K562 (cell line): ENCODE measurements around the gene MAP3K14. TPM values are rescaled to one million over a fixed set of nuclear protein-coding genes. Genes with fewer than 3 reads are reported as not detected.

ENCODE experiments used
- ERF ChIP-seq: fragments of 450-650 bp; formaldehyde crosslinking; IDR thresholded peaks from 2 replicates; pipeline ENCODE4 v1.4.0; 2020; ENCODE audit warnings: mild to moderate bottlenecking, mixed read lengths
- EWSR1 ChIP-seq: fragments of 450-650 bp; IDR thresholded peaks from 2 replicates; pipeline ENCODE4 v1.6.1; 2018; ENCODE audit warnings: borderline replicate concordance, mild to moderate bottlenecking, low read depth, moderate library complexity; ENCODE audit not compliant: partially characterized antibody
- HDAC6 ChIP-seq: IDR thresholded peaks from 2 replicates; pipeline ENCODE4 v1.6.1; 2012; ENCODE audit warnings: low read depth, mild to moderate bottlenecking, control low read depth, inconsistent platforms, low read length, moderate library complexity
- KLF6 ChIP-seq: fragments of 250-450 bp; sonication (Bioruptor Pico); IDR thresholded peaks from 2 replicates; pipeline ENCODE4 v1.4.0; 2020; ENCODE audit warnings: mild to moderate bottlenecking, moderate library complexity, borderline replicate concordance
- MEF2D ChIP-seq: conservative IDR thresholded peaks from 2 replicates; pipeline ENCODE4 v1.6.1; 2016; ENCODE audit warnings: low read depth, missing genetic modification characterization, missing compliant biosample characterization
- NFIX ChIP-seq: fragments of 250-450 bp; sonication (Bioruptor Pico); IDR thresholded peaks from 2 replicates; pipeline ENCODE4 v1.4.0; 2020; ENCODE audit warnings: low read depth, mild to moderate bottlenecking, moderate library complexity
- POU5F1 ChIP-seq: fragments of 150-350 bp; IDR thresholded peaks from 2 replicates; pipeline ENCODE4 v1.6.1; 2014; ENCODE audit warnings: borderline replicate concordance, low read length, low read depth, mild to moderate bottlenecking; ENCODE audit not compliant: partially characterized antibody
- RAD21 ChIP-seq, 2 experiments: fragments of 250-450 bp in 1 of 2; fragments of 450-650 bp in 1 of 2; sonication (Bioruptor Pico) in 1 of 2; formaldehyde crosslinking in 1 of 2; IDR thresholded peaks in 1 of 2; conservative IDR thresholded peaks in 1 of 2; 2 replicates each; pipeline versions ENCODE4 v1.4.0 to v1.8.0; 2020 to 2022; ENCODE audit warnings: mild to moderate bottlenecking in 2 of 2, moderate library complexity in 1 of 2
- RBM39 ChIP-seq: fragments of 200-400 bp; formaldehyde crosslinking; optimal IDR thresholded peaks from 2 replicates; pipeline ENCODE3; 2018; ENCODE audit warnings: low read depth, low read length
- SMAD4 ChIP-seq: fragments of 250-450 bp; sonication (Bioruptor Pico); conservative IDR thresholded peaks from 2 replicates; pipeline ENCODE4 v1.8.0; 2021; ENCODE audit warnings: inconsistent platforms, mild to moderate bottlenecking, moderate library complexity
- SRSF3 ChIP-seq: fragments of 200-400 bp; formaldehyde crosslinking; IDR thresholded peaks from 2 replicates; pipeline ENCODE4 v1.6.1; 2016; ENCODE audit warnings: mild to moderate bottlenecking, low read length, moderate library complexity; ENCODE audit not compliant: insufficient read depth
- ZBTB34 ChIP-seq: fragments of 250-450 bp; sonication (Bioruptor Pico); IDR thresholded peaks from 2 replicates; pipeline ENCODE4 v1.8.0; 2021; ENCODE audit warnings: mild to moderate bottlenecking, moderate library complexity
- ZBTB7A ChIP-seq: IDR thresholded peaks from 2 replicates; pipeline ENCODE4 v1.6.1; 2011; ENCODE audit warnings: low read depth, mild to moderate bottlenecking, low read length, moderate library complexity, borderline replicate concordance; ENCODE audit not compliant: control insufficient read depth
- ZC3H11A ChIP-seq: IDR thresholded peaks from 2 replicates; pipeline ENCODE4 v1.6.1; 2012; ENCODE audit warnings: low read depth, low read length, improper control_type of control experiment
- ZNF384 ChIP-seq: IDR thresholded peaks from 2 replicates; pipeline ENCODE4 v1.6.1; 2012; ENCODE audit warnings: low read depth, low read length, improper control_type of control experiment
- ZNF518B ChIP-seq: fragments of 250-450 bp; sonication (Bioruptor Pico); IDR thresholded peaks from 2 replicates; pipeline ENCODE4 v1.5.0; 2021; ENCODE audit warnings: mild to moderate bottlenecking, moderate library complexity
- ZNF561 ChIP-seq: fragments of 450-650 bp; formaldehyde crosslinking; conservative IDR thresholded peaks from 2 replicates; pipeline ENCODE4 v1.4.0; 2020; ENCODE audit warnings: mild to moderate bottlenecking, moderate library complexity
- ZNF589 ChIP-seq: fragments of 200-800 bp; sonication (Bioruptor generic); IDR thresholded peaks from 2 replicates; pipeline ENCODE4 v1.6.1; 2016; ENCODE audit warnings: low read depth, missing genetic modification characterization, missing compliant biosample characterization
- polyA plus RNA-seq, 8 experiments: library from polyadenylated mRNA; depleted of rRNA in 4 of 8; stranded (reverse) in 5 of 8; unstranded in 3 of 8; fragments of >200 nt; fragmentation: Nextera tagmentation in 2 of 8; fragmentation: Illumina TruSeq in 1 of 8; extraction: Ambion mirVana in 2 of 8; extraction: Trizol in 1 of 8; gene quantifications; 2 replicates each; pipeline versions ENCODE4 v1.2.1 to v1.2.3, GENCODE V29; 2011 to 2014; ENCODE audit warnings: inconsistent platforms in 1 of 8, missing spikeins in 1 of 8
- total RNA-seq, 7 experiments: library from RNA; depleted of rRNA in 6 of 7; stranded (reverse); fragments of >200 nt in 6 of 7; fragmentation: Illumina TruSeq in 2 of 7; extraction: Trizol in 2 of 7; gene quantifications; 2 replicates each; pipeline versions ENCODE4 v1.2.1 to v1.2.3, GENCODE V29; 2011 to 2021; ENCODE audit warnings: low replicate concordance in 1 of 7
- TF ChIP-seq, protein P1 (sequence below): sonication (generic); formaldehyde crosslinking; IDR thresholded peaks from 2 replicates; pipeline ENCODE4 v1.8.0; 2022; ENCODE audit warnings: missing genetic modification reagents, mild to moderate bottlenecking, borderline replicate concordance
- TF ChIP-seq, protein P2 (sequence below): sonication (generic); formaldehyde crosslinking; IDR thresholded peaks from 2 replicates; pipeline ENCODE4 v1.8.0; 2022; ENCODE audit warnings: mild to moderate bottlenecking, missing genetic modification reagents

MAP3K14 gene
- total and polyA plus RNA-seq, 9 of the 15 experiments (the other 6 are each of a cell fraction or from before 2014, with no cell fraction given) = 0.45 to 8.7 (median 3.2) TPM

DNA sequence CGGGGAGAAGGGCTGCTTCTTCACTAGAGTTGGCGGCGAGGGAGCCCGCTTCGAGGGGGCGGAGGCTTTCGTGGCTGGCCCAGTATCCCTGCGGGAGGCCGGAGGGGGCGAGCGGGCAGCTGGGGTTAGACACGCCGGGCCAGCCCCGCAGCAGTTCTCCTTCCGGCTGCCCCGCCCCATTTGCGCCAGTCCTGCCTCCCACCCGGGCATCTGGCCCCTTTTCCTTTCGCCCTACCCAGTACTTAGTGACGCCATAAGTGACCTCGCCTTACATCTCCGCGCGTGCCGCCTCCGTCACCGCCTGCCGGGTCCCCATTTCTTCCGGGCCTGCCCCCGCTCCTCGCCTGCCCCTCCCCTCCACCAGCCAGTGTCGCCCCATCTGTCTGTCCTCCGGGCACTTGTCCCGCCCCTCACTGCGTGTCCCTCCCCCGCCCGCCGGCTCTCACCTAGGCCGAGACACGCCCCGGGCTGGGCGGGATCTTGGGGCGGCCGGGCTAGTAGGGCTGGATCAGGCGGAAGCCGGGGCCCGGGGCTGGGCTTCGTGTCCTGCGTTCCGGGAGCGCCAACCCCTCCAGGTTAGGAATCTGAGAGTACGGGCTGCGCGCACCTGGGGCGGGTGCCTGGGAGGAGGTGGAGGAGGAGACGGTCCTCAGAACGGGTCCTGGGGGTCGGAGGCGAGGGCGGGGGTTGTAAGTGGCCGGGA lies 69.2 kb downstream of the MAP3K14 start (continued):
- TF ChIP-seq SMAD4 = no peak
- no peak for TF ChIP-seq KLF6 (CRISPR knock-in tag)
- TF ChIP-seq EWSR1 = no peak
- TF ChIP-seq, protein P1, sequence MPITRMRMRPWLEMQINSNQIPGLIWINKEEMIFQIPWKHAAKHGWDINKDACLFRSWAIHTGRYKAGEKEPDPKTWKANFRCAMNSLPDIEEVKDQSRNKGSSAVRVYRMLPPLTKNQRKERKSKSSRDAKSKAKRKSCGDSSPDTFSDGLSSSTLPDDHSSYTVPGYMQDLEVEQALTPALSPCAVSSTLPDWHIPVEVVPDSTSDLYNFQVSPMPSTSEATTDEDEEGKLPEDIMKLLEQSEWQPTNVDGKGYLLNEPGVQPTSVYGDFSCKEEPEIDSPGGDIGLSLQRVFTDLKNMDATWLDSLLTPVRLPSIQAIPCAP (CRISPR knock-in tag) = no peak
- TF ChIP-seq ERF (CRISPR knock-in tag) = no peak
- TF ChIP-seq HDAC6 = no peak
- no peak for TF ChIP-seq ZBTB34 (CRISPR knock-in tag)
- no peak for TF ChIP-seq ZC3H11A
- TF ChIP-seq RAD21 (CRISPR knock-in tag; conservative IDR thresholded peaks at IDR 0.05 in 1 of 2, IDR thresholded peaks at IDR 0.05 in 1 of 2) = no peak
- no peak for TF ChIP-seq ZNF561
- TF ChIP-seq NFIX = no peak
- TF ChIP-seq, protein P2, sequence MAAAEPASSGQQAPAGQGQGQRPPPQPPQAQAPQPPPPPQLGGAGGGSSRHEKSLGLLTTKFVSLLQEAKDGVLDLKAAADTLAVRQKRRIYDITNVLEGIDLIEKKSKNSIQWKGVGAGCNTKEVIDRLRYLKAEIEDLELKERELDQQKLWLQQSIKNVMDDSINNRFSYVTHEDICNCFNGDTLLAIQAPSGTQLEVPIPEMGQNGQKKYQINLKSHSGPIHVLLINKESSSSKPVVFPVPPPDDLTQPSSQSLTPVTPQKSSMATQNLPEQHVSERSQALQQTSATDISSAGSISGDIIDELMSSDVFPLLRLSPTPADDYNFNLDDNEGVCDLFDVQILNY (CRISPR knock-in tag) = no peak
- 0 out of 2 replicates have a peak, but pooled peaks have one; percentile 38 for TF ChIP-seq ZNF589
- no peak for TF ChIP-seq RBM39
- TF ChIP-seq ZBTB7A = 0 out of 2 replicates have a peak, but pooled peaks have one; percentile 13
- no peak for TF ChIP-seq POU5F1
- TF ChIP-seq SRSF3 = no peak
- TF ChIP-seq ZNF384 = no peak
- no peak for TF ChIP-seq ZNF518B
- no peak for TF ChIP-seq MEF2D (tag)
